ENCODE measurements around the gene CPNE5.

GRCh38 chr6:36797653-36798052 lies 41.6 kb downstream of the CPNE5 start:
- TF ChIP-seq, protein P1, sequence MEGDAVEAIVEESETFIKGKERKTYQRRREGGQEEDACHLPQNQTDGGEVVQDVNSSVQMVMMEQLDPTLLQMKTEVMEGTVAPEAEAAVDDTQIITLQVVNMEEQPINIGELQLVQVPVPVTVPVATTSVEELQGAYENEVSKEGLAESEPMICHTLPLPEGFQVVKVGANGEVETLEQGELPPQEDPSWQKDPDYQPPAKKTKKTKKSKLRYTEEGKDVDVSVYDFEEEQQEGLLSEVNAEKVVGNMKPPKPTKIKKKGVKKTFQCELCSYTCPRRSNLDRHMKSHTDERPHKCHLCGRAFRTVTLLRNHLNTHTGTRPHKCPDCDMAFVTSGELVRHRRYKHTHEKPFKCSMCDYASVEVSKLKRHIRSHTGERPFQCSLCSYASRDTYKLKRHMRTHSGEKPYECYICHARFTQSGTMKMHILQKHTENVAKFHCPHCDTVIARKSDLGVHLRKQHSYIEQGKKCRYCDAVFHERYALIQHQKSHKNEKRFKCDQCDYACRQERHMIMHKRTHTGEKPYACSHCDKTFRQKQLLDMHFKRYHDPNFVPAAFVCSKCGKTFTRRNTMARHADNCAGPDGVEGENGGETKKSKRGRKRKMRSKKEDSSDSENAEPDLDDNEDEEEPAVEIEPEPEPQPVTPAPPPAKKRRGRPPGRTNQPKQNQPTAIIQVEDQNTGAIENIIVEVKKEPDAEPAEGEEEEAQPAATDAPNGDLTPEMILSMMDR (conservative IDR thresholded peaks at IDR 0.05; ENCODE audit: low read length), result no peak
- no peak for TF ChIP-seq EZH2phosphoT487 (IDR thresholded peaks at IDR 0.05; ENCODE audit: borderline replicate concordance)

All from Loucy (cell line).